NCI-H2196 (cell line): Measurements from ENCODE around the gene STX2.
"Not testable (repeated sequence)": the region's sequence is repeated elsewhere in the genome, so short reads cannot be mapped to it uniquely, and the experiment has no call there.

Experiments
- DNase-seq: peaks from one replicate; lab custom pipeline; 2025; ENCODE audit not compliant: unreplicated experiment; lab: John Stamatoyannopoulos, UW

STX2 gene

GRCh38 chr12:130803702-130804101 lies 35.3 kb downstream of the STX2 start:
- DNase-seq = no peak

- no peak for DNase-seq
Observed at GRCh38 chr12:130800312-130800711, 38.7 kb downstream of the STX2 start.

GRCh38 chr12:130799051-130799450 lies 40.0 kb downstream of the STX2 start:
- no peak for DNase-seq

- no peak for DNase-seq
Observed at GRCh38 chr12:130796985-130797686, 41.9 kb downstream of the STX2 start.

- DNase-seq = no peak
Observed at GRCh38 chr12:130795906-130796305, 43.1 kb downstream of the STX2 start.

- no peak for DNase-seq
Observed at GRCh38 chr12:130793554-130793849, 45.5 kb downstream of the STX2 start.

- DNase-seq = no peak
Observed at GRCh38 chr12:130792821-130793553, 46.1 kb downstream of the STX2 start.

- no peak for DNase-seq
Observed at GRCh38 chr12:130791629-130792028, 47.4 kb downstream of the STX2 start.

GRCh38 chr12:130788515-130788914 lies 50.5 kb downstream of the STX2 start:
- no peak for DNase-seq

- no peak for DNase-seq
Observed at GRCh38 chr12:130787445-130788410, 51.3 kb downstream of the STX2 start.

- no peak for DNase-seq
Observed at GRCh38 chr12:130787041-130787440, 52.0 kb downstream of the STX2 start.

- no peak for DNase-seq
Observed at GRCh38 chr12:130783110-130783715, 55.8 kb downstream of the STX2 start.

- DNase-seq = not testable (repeated sequence)
Observed at GRCh38 chr12:130782245-130782644, 56.8 kb downstream of the STX2 start.

GRCh38 chr12:130780880-130781575 lies 58.0 kb downstream of the STX2 start:
- DNase-seq = no peak

- no peak for DNase-seq
Observed at GRCh38 chr12:130780325-130780724, 58.7 kb downstream of the STX2 start.

- no peak for DNase-seq
Observed at GRCh38 chr12:130778776-130779175, 60.3 kb downstream of the STX2 start.

GRCh38 chr12:130776857-130777339 lies 62.2 kb downstream of the STX2 start:
- DNase-seq = no peak

- no peak for DNase-seq
Observed at GRCh38 chr12:130775953-130776856, 62.8 kb downstream of the STX2 start.

GRCh38 chr12:130770413-130771028 lies 68.5 kb downstream of the STX2 start:
- DNase-seq = no peak
